ENCODE data around the gene KIAA0586.

GRCh38 chr14:58598028-58598803, 170.7 kb downstream of the KIAA0586 start:
- no peak for TF ChIP-seq POLR2A (IDR thresholded peaks at IDR 0.05)
- TF ChIP-seq CTCF (IDR thresholded peaks at IDR 0.05): no peak

Measured in esophagus squamous epithelium (tissue), 4 donors.